Tibial nerve (tissue), 4 donors: ENCODE results near the gene PEF1.

Experiments
- CTCF ChIP-seq, 5 experiments: fragments of 200-600 bp in 3 of 5; fragments of 450-650 bp in 2 of 5; sonication (generic) in 3 of 5; IDR thresholded peaks; one replicate each; pipeline ENCODE4 v1.5.1; 2016 to 2019; ENCODE audit warnings: antibody characterized with exemption in 5 of 5, mild to moderate bottlenecking in 3 of 5, moderate library complexity in 2 of 5
- EP300 ChIP-seq, 2 donors: sonication (generic); formaldehyde crosslinking; IDR thresholded peaks; one replicate each; pipeline ENCODE4 v1.6.1; 2017; ENCODE audit warnings: antibody characterized with exemption in 2 of 2, mild to moderate bottlenecking in 1 of 2

- TF ChIP-seq EP300 (IDR thresholded peaks at IDR 0.05) (no peak), CTCF (IDR thresholded peaks at IDR 0.05) (no peak)
These were observed 4.5 kb downstream of the PEF1 start for GRCh38 chr1:31640179-31640578.
